HG03571 (cell line): Measurements from ENCODE around the gene ZNF619.

Experiments
- ATAC-seq: cut with Tn5 transposase; IDR thresholded peaks from one replicate; pipeline ENCODE4 v1.9.1; 2021; ENCODE audit not compliant: unreplicated experiment

Gene ZNF619

DNA sequence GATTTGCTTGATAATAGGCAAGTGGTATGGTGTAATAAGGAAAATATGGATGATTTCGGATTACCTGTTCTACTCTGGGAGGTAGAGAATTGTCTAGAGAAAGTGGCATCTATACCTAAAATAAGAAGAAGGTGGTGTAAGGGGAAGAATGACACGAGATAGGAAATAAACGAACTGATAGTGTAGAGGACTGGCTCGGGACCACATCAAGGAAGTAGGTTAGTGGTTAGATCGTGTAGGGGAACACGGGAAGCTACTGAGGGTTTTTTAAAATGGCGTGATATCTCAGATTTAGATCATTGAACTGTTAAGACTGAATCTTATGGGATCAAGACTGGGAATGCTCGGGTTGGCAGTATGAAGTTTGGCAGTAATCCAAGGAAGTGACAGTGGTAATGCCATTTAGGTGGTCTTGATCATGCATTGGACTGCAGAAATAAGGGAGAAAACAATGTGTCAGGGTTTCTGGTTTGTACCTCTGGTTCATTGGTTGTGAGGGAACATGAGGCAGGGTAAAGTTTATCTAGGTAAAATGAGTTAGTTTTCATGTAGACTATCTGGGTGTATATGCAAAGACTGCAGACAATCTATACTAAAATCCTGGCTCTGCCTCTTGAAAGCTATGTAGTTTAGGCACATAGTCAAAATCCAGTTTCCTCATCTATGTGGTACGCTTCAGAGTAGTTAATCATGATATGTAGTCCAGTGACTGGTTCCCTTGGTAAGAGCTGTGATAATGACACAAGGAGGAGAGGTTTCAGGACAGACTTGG is 12.4 kb upstream of the ZNF619 start:
- no peak for ATAC-seq

DNA sequence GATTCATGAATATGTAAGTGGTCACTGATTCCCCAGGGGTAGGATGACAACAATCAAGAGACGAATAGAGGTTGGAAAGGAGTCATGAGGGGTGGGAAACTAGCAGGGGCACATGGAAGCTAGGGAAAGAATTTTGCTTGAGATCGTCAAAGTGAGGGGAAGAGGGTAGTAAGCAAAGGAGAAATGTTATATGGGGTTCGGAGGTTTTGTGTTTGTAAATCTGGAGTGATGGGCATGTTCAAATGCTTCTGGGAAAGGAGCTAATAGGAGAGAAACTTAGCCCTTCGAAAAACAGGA is 11.9 kb upstream of the ZNF619 start:
- no peak for ATAC-seq

DNA sequence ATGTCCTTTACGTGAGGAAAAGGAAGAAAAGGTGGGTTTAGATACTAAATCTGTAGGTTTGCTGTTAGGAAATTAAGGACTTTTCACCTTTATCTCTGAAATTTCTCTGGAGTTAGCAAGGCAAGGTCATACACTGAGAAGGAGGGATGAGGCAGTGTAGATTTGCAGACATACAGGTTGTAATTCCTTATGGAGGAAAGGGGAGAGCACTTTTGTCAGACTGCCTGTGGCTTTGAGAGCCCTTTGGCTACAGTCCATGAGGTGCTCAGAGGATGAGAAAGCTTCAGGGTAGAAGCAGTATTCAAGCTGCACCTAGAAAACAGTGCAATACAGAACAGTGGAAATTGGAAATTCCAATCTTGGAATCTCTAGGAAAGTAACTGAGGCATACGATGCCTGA is 11.5 kb upstream of the ZNF619 start:
- ATAC-seq: no peak

DNA sequence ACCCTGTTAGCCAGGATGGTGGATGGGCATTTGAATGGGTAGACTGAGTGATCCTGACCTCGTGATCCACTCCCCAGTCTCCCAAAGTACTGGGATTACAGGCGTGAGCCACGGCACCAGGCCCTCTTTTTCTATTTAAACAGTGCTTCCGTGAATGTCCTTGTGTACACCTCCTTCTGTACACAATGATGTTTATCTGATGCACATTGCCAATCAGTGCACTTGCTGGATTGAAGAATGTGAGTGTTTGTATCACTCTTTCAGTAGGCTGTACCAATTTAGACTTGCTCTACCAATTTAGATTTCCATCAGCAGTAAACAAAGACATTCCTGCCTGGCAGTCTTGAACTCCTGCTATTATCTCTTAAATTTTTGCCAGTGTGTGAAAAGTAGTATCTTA is 8.9 kb upstream of the ZNF619 start:
- no peak for ATAC-seq

DNA sequence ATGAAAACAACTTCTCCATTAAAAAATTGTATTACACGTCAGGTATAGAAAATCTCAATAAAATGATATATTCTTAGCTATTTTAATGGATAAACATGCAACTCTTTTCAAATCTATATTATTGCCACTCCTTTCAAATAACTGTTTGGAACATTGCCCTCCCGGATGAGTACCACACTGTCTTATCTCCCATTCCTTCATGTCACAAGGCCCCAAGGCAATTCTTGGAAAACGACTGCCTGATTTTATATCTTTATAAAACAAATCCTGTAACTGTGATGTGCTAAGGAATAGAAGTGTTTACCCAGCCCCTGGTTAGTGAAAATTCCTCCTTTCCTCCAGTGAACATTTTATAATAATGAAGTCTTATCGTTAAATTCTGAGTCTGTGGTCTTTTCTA is 6.2 kb upstream of the ZNF619 start:
- no peak for ATAC-seq

DNA sequence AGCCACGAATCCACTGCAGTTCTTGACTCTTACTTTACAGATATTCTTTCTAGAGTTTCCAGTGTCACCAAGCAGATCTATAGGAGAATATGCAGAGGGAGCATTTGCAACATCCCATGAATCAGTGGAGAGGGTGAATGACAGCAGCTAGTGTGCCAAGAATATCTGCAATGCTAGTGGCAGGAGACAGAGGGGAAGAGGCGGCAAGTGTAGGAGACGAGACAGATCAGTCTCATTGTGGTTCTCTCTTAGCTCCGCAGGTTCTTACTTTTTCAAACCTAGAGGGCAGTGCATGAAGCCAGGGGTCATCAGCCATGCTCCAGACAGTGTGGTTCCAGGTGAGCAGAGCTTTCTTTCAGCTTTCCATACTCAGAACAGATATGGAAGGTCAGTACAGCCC is 744 bp downstream of the ZNF619 start:
- ATAC-seq: no peak

DNA sequence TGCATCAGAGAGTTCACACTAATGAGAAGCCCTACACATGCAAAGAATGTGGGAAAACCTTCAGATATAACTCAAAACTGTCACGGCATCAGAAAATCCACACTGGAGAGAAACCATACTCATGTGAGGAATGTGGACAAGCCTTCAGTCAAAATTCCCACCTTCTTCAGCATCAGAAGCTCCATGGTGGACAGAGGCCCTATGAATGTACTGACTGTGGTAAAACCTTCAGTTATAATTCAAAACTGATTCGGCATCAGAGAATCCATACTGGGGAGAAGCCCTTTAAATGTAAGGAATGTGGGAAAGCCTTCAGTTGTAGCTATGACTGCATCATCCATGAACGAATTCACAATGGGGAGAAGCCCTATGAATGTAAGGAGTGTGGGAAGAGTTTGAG is 10.2 kb downstream of the ZNF619 start:
- ATAC-seq: no peak

DNA sequence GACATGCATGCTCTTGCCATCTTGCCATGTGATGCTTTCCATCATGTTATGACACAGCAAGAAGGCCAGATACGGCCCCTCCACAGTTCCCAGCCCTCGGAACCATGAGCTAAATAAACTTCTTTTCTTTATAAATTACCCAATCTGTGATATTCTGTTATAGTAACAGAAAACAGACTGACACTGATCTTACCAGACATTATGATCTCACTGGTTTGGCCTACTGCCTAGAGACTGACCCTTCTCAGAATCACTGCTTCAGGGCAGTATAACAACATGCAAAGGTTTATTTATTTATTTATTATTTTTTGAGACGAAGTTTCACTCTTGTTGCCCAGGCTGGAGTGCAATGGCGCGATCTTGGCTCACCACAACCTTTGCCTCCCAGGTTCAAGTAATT is 14.0 kb downstream of the ZNF619 start:
- ATAC-seq: no peak

DNA sequence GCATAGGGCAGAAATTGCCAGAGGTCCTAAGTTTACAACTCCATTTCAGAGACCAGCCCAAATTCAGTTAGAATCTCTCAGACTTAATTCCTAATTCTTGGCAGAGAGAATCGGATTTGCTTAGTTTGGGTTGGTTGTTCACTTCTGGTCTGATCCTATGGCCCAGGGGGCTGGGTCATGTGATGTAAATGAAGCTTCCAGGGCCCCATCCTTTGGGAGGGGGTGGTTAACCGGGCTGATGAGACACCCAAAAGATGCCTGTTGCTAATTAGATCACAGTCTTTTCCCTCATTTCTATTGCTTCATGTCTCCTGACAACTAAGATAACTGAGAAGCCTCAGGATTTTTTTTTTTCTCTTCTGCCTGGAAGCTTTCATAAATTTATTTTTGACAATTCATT is 17.8 kb downstream of the ZNF619 start:
- ATAC-seq: no peak

DNA sequence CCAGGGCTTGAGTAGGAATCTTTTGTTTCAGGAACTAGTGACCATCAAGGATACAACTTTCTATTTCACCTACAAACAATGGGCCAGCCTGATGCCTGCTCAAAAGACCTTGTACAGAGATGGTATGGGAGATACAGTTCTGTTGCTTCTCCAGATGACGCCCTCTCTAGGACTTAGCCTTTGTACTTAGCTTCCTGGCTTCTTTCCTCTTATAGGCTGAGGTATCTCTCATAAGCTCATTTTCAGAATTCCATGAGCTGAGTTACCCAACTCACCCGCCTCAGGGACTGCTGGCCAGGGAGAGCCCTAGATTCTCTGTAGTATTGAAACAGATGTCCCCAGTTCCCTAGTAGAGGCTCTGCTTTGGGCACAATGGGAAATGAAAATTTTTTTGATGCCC is 20.4 kb downstream of the ZNF619 start:
- no peak for ATAC-seq

DNA sequence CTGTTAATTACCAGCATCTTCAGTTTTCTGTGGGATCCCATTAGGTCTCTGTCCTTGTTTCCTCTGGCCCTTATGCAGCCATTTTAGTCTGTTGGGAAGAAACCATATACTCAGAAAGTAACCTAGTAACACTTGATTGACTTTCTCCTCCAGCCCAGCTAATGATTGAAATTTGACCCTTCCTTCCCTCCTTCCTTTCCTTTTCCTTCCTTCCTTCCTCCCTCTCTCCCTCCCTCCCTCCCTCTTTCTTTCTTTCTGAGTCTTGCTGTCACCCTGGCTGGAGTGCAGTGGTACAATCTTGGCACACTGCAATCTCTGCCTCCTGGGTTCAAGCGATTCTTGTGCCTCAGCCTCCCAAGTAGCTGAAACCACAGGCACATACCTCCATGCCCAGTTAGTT is 23.0 kb downstream of the ZNF619 start:
- ATAC-seq: no peak

DNA sequence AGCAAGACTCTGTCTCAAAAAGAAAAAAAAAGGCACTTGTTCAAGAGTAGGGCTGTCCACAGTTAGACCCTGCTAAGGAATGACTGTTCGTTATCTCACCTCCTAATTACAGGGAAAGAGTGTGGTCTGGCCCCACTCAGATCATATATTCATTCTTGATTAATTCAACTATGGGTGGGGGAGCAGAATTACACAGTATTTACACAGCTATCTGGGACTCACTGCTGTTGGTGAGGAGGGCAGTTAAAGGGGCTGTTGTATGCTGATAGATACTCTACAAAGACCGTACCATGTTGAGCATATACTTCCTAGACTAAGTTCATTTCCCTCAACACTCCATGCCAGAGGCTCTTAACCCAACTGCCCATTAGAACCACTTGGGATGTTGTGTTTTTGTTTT is 25.1 kb downstream of the ZNF619 start:
- no peak for ATAC-seq

DNA sequence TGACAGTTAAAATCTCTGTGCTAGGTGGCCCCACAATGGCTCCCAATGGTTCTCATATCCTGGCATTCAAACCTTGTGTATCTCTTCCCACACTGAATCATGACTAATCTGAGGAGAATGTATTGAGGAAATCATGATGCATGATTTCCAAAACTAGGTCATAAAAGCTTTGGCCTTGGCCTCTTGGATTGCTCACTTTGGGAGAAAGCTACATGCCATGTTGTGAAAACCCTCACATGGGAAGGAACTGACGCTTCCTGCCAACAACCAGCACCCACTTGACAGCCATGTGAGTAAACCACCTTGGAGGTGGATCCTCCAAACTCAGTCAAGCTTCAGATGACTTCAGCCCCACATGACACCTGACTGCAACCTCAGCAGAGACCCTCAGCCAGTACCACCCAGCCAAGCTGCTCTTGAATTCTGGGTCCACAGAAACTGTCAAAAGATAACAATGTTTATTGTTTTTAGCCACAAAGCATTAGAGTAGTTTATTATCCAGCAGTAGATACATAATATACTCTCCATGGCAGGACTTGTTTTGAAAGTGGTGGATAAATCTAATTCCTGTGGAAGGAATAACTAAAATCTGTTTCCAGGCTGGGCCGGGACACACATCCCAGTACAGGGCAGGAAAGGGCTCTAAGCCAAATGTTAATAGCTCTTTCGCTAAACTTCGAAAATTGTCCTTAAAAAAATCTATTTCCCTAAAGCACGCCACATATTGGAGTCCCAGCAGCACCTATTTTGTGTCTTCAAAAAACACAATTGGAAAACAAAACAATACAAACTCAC is 27.9 kb downstream of the ZNF619 start:
- no peak for ATAC-seq

DNA sequence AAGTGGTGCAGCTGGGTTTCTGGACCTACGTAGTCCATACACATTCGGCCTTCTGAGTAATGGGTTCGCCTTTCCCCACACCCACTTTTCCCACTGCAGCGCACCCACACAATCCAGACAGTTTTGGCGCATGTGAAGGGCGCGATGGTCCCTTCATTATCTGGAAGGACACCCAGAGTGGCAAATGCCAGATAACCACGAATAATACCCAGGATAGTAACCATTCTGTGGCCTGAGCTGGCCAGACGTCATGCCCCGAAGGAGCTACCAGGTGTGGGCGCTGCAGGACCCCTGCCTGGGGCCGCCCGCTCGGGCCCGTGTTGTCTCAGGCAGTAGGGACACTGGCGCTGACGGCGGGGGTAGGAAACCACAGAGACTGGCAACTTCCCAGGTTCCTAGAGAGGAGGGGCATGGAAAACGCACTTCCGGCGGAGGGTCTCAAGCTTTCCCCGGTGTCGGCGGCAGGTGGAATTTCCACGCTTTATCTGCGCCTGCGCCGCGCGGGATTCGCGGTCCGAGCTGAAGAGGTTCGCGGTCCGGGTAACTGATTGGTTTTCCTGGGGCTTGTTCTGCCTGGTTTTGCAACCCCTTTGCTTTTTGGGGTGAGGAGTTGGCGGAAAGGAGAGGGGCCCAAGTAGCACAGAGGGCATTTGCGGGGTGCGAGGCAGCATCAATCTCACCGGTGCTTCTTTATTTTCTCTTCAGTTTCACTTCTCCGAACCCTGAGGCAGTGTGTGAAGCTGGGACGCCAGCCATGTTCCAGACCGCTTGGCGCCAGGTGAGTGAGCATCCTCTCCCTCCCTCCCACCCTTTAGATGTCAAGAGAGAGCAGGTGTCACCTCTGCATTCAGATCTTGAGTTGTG is 28.9 kb downstream of the ZNF619 start, which contains the start of gene ZNF620:
Gene ZNF620 (plus strand): TSS at position 441 of the 864 bp plus-strand sequence. CDS start 314 bp downstream, at position 755.
- peak; percentile 73 for ATAC-seq

DNA sequence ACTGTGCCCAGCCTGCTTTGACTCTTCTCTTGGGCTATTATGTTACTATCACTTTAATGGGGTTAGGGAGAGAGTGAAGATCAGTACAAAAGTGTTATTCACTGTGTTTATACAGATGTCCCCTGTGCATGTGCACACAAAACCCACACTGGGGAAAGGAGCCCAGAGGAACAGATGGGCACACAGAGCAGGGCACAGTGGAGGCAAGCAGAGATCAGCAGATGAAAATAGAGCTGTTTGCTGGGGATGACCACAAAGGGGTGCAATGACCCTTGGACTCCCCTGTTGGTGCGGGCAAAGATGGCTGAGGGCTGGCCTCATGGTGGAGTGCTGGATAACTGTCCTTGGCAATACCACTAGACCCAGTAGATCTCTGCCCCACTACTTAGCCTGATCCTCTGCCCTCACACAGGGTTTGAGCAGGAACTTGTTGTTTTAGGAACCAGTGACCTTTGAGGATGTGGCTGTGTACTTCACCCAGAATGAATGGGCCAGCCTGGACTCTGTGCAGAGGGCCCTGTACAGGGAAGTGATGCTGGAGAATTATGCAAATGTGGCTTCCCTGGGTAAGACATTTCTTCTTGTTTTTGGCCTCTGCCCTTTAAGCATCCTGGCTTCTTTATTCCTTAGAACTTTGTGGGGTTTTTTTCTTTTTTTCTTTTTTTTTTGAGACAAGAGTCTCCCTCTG is 34.3 kb downstream of the ZNF619 start:
- no peak for ATAC-seq

DNA sequence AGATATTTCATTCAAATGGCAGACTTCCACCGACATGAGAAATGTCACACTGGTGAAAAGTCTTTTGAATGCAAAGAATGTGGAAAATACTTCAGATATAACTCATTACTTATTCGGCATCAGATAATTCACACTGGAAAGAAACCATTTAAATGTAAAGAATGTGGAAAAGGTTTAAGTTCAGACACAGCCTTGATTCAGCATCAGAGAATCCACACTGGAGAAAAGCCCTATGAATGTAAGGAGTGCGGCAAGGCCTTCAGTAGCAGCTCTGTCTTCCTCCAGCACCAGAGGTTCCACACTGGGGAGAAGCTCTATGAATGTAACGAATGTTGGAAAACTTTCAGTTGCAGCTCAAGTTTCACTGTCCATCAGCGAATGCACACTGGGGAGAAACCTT is 39.3 kb downstream of the ZNF619 start:
- no peak for ATAC-seq

DNA sequence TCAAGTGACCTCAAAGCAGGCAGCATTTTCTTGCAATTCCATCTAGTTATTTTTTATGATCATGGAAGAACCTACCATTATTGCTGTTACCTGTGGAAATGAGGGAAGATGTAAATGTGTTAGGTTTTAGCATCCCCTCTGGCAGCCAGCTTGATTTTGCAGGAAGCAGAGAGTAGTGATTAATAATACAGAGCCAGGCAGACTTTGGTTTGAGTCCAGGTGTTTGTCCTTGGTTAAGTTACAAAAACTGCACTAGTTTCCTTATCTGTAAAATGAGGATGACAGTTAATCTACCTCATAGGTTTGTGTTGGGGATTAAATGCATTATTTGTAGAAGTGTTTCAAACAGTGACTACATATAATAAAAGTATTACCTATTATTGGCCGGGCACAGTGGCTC is 41.1 kb downstream of the ZNF619 start:
- ATAC-seq: no peak

DNA sequence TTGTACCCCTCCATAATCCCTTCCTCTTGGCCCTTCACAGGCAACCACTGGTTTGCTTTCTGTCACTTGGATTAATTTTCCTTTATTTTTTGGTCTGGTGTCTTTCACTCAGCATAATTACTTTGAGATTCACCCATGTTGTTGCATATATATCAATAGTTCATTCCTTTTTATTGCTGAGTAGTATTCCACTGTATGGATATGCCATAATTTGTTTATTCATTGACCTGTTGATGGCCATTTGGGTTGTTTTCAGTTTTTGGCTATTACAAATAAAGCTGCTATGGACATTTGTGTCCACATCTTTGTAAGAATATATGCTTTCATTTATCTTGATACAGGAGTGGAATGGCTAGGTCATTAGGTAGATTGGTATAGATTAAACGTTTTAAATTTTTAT is 41.9 kb downstream of the ZNF619 start:
- ATAC-seq: no peak

DNA sequence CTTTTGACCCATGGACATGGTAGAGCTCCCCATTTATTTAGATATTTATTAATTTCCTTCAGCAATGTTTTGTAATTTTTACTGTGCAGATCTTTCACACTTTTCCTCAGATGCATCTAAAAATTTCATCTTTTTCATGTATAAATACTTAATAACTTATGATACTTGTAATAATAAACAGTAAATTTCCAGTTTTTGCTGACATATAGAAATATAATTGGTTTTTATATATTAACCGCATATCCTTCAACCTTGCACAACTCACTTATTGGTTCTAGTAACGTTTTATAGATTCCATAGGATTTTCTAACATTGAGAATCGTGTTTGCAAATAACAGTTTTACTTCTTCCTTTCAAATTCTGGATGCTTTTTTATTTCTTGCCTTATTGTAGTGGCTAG is 44.3 kb downstream of the ZNF619 start:
- no peak for ATAC-seq

DNA sequence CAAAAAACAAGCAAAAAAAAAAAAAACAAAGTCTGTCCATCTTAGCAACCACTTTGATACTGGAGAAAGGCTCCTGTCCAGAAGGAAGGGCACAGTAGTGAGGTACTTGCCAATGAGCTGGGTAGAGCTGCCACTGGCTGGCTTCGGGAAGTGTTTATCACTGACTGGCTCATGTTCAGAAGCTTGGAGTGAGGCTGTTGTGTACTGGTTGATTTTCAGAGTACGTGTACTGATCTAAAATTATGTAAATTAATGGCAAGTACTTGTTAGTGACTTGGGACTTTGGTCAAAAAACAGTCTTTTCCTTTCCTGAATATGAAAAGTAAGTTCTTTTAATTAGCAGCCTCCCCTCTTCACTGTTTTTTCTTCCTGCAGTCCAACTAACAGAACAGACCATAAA is 46.9 kb downstream of the ZNF619 start:
- no peak for ATAC-seq

DNA sequence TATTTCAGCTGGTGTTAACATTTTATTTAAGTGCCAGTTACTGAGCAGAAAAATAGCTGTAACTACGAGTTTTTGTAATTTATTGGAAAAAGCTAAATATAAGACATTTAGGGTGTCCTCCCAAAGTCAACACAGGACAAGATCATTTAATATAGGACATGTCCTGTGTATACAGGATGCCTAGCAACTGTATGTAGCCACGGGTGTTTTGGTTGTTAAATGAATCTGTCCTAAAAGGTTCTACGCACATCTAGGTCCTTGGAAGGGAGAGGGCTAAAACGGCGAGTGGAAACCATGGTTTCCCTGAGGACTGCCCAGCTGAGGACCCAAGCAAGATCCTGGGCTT is 47.3 kb downstream of the ZNF619 start:
- no peak for ATAC-seq
